Middle frontal gyrus (tissue), 1 donor: ENCODE data around the gene ATP2C2.

ENCODE experiments used
- DNase-seq: peaks from one replicate; pipeline ENCODE4 v3.0.0-alpha.2; 2015; ENCODE audit warnings: low spot score; ENCODE audit errors: extremely low spot score

The ATP2C2 gene

DNA sequence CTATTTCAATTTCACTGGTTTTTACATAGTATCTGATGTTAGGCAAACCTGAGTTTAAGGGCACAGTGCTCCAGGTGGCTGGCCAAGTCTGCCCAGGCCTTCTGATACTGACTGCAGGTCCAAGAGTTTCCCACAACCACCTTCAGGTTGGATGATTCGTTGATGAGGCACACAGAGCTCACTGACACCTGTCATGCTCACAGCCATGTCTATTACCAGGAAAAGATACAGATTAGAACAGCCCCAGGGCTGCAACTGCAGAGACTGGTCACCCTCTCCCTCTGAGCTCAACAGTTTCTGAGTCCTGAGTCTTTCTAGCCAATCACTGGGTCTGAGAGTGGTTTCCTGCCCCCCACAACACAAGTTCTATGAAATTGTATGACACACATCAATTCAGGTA, 98.9 kb downstream of the ATP2C2 start:
- no peak for DNase-seq

DNA sequence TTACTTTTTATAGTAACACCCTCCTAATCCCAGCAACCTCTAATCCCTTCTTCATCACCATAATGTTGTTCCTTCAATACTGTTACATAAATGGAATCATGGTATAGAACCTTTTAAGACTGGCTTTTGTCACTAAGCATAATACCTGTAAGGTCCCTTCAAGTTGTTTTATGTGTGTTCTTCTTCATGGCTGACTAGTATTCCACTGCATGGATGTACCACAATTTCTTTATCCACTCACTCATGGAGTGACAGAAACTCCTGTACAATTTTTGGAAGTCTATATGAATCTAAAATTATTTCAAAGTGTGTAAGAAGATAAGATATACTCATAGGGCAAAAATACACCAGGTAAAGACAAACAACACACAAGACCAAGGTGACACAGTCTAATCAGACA, 99.4 kb downstream of the ATP2C2 start:
- DNase-seq = no peak

DNA sequence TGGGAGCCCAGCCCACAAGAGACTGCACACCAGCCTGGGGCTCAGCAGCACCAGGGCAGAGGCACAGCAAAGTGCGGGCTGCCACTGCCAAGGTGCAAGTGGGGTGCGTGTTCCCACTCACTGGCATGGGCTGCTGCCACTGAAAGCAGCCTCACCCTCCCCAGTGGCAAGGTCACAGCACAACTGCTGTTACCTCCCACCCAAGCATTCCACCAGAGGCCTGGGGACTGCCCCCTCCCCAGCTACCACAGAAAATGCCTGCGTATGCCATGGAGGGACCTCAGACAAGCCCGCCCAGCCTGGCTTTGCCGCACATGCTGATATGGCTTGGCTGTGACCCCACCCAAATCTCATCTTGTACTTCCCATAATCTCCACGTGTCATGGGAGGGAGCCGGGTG, 103.0 kb downstream of the ATP2C2 start:
- no peak for DNase-seq

DNA sequence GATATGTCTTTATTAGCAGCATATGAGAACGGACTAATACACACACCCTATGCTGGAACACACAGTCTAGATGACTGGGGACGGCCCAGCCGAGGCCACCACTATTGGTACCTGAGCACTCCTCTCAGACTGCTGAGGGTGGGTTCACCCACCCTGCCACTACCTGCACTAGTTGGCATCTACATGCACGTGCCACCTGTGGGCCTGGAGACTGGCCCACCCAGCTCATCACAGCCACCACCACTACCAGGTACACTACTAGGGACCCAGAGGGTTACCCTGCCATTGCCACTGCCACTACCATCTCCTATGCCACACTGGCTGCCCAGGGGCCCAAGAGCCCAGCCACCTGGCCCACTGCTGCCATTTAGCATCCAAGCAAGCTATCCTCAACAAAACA, 103.6 kb downstream of the ATP2C2 start:
- DNase-seq = no peak

DNA sequence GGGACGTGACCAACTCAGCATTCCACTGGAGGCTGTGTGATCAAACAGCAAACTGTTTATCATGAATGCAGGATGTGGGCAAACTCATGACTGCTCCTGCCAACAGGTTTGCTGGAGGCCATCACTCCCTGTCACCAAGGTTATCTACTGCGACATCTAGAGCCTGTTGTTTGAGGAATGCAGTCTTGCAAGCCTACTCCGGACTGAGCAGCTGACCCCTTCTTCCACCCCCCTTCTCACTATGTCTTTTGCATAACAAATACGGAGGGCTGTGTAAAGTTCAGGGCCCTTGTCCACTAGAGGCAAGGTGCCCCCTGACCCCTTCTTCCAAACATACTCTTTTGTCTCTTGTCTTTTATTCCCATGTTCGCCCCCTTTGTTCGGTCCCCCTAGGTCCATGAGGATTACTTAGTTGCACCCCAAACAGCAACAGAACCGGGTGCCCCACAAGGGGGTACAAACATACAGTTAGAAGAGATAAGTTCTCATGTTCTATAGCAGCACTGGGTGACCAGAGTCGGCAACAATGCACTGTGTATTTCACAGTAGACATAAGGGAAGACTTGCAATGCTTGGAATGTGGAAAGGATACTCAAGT, 107.4 kb downstream of the ATP2C2 start:
- DNase-seq = no peak

DNA sequence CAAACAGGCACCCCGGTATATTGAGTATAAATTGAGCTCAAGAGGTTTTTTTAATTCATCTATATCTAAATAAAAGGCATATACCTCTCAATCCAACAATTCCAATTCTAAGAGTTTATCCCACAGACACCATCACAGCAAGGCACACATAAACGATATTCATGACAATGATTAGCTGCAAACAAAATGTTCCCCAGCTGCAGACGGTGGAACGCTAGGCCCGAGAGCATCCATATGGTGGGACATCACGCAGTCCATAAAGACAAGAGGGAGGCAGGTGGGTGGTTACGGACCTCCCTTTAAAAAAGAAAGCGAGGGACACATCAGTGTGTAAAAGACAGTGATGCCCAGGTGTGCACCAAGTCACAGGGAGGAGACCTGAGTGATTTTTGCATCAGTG, 108.1 kb downstream of the ATP2C2 start:
- no peak for DNase-seq

DNA sequence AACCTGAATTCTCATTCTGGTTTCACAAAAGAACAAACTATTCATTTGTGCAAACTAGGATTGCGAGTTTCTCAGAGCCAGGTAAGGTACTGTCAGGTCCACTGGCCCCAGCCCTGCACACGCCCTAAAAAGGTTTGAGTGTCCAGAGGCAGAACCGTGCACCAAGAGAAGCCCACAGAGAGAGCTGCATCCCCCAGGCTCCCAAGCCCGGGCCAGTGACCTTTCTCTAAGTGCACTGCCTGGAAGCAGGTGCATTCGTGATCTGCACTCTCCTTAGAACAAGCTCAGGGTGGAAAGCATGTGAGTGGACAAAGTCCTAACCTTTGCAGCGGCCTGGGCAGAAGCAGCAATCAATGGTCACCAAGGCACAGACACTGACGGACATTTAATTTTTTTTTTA, 109.3 kb downstream of the ATP2C2 start:
- DNase-seq = no peak

DNA sequence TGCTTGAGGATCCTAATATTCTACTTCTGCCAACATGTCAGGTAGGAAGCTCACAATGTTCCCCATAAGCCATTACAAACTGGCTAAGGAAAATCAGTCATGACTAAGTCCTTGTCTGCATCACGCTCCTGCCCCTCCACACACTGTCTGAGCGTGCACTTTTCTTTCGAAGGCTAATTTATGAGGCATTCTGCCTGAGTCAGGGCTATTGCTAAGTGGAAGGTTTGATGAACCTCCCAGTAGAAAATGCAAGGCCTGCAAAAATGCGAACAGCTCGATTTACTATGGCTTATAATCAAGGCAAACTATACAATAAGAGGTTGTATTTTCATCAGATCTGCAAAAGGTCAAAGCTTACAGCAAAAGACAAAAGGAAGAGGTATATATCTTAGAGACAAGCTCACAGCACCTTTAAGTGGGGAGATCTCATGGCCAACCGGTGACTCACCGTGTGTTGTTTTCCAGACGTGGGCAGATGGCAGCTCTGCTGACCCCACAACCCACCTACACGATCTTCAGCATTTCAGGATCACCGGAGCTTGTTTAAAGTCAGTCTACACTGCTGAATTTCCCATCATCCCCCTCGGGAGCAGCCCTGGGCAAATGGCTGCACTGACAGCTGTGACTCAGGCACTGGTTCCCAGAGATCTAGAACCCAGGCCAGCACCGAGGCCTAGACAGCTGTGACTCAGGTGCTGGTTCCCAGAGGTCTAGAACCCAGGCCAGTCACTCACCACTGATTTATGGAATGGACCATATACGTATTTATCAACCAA, 110.0 kb downstream of the ATP2C2 start:
- no peak for DNase-seq

DNA sequence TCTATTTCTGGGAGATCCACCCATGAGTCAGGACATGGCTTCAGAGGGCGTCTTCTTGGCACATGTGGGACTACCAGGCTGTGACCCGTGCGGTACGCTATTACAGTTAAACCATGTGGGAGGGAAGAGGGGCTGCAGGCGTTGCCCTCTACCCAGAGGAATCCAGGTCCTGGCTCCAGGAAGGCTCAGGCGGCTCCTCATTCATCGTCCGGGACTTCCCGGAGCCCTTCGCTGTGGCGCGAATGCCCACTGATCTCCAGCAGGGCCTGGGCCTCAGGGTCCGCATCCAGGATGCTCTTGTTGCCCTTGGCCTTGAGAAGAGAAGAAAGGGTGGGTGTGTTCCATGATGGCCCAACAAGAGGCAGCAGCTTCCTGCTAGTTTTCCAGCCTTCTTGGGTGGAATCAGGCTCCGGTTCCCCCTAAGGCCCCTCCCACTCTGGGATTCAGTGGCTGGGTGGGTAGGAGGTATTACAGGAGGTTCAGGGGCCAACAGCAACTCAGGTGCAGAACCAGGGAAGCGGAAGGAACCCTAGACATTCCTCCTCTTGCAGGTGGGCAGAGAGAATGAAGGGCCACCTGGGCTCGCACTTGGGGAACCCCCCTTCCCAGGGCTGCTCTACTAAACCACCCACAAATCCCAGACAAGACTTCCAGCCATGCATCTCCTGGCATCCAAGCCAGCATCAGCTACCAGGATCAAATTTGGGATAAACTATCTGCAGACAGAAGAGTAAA, 111.5 kb downstream of the ATP2C2 start:
- DNase-seq = no peak

DNA sequence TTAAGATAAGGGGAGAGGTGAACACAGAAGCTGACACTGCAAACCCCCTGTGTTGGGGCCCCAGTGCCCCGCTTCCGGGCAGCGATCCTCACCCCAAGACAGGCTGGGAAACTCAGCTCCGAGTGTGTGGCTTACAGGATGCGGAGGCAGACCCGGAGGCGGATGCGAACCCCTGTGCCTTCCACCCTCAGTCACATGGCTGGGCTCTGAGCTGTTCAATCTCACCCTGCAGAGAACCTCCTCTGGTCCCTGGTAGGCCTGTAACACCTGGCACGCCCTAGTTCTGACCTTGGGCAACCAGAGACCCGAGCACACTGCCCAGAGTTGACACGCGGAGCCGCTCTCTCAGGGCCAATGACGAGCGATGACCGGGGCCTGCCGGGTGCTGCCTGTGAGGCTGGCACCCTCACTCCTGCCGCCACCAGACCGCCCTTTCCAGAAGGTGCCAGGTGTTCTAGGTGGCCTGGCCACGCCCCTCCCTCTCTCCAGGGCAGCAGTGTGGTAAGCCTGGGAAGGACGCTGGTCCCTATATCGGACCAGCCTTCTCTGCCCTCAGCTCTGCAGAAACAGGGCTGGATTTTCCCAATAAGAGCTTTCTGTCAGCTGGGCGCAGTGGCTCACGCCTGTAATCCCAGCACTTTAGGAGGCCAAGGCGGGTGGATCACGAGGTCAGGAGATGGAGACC, 112.9 kb downstream of the ATP2C2 start:
- no peak for DNase-seq

DNA sequence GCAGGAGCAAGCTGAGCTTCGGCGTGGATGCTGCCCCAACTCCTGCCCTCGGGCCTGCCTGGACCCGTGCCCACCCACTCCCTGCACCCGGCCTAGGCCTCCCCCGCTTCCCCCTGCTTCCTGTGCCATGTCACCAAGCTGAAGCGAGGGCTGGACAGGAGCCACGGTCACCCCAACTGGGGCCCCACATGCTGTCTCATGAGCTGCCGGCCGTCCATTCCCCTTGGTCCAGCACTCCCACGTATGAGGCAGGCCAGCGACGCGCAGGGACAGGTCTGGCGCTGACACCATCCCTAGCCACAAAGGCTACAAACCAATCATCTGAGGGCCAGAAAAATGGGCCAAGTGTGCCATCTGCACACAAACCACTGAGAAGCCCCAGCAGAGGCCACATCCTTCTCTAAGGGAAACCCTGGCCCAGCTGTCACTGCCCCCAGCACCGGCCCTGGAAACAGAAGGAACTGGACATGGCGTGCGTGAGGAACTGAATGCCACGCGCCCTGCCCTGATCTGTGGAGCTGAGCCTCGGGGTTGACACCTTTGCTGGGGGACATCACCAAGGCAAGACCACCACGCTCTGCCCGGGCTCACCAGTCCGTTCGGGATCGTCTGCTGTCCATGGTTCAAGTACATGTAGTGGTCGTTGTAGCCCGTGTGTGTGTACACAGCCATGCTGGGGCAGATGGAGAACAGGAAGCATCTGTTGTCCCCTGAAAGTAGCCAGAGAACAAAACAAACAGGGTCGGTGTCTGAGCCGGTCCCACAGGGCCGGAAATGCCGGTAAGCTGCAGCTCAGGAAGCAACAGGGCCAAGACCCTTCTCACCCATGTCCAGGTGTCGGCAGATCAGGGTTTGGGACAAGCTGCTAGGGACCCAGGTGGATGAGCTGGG, 113.9 kb downstream of the ATP2C2 start:
- DNase-seq = no peak

DNA sequence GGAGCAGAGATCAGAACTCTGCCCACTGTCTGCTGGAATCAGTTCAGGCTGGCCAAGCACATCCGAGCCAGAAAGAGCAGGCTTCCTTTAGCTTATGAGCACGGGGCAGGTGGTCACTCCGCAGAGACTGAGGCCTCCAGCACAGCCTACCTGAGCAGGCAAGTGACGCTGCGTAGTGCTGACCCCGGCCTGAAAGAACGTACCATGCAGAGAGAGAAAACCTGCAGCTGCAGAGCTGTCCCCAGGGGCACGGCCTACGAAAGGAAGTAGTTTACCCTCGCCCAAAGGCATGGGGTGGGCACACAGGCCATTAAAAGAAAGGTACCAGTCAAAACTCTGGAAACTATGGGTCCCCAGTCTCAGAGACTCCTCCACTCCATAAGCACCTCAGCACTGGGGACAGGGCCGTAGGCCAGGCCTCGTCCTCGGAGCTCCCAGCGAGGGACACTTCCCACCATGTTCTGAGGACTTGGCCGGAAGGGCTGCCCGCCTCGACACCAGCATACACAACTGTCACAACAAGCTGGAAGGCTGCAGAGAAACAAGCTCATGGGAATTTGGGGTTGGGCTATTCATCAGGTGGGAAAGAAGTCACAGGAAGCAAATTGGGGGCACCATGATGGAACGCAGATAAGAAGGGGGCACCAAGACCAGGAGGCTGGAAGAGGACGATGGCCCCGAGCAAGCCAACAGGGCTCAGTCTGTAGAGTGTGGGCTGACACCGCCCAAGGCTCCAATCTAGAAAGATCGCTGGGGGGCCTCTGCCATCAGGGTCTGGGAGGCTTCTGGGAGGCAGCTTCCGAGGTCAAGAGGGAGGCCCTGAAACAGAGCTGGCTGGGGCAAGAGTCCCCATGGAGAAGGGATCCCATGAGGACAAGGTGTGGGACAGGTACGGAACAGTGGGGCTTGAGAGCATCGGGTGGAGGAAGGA, 114.9 kb downstream of the ATP2C2 start:
- no peak for DNase-seq

DNA sequence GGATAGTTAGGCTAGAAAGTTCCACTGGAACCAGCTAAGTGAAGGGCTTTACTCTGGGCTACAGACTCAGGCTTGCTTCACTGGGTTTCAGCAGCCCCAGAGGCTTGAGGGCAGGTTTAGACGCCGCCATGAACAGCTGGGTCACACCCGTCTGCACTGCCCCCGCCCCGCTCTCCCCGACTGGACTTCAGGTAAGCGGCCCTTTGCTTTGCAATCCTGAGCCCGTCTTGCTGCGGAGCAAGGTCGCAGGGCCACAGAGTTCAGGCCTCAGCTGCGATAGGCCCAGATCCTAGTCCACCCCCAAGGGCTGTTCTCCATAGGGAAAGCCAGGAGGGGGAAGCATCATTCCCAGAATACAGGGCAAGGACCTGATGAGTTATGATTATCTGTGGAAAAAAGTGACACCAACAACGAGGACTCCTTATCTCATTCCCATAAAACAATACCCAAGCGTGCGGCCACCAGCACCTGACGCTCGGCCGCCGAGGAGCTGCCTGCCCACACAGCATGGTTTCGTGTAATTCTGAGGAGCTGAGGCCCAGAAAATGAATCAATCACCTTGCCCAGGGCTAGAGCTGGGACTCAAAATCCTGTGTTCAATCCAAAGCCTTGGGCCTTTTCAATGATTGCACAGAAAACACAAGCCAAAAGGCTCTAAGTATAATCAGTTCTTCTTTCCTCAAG, 115.7 kb downstream of the ATP2C2 start:
- no peak for DNase-seq

DNA sequence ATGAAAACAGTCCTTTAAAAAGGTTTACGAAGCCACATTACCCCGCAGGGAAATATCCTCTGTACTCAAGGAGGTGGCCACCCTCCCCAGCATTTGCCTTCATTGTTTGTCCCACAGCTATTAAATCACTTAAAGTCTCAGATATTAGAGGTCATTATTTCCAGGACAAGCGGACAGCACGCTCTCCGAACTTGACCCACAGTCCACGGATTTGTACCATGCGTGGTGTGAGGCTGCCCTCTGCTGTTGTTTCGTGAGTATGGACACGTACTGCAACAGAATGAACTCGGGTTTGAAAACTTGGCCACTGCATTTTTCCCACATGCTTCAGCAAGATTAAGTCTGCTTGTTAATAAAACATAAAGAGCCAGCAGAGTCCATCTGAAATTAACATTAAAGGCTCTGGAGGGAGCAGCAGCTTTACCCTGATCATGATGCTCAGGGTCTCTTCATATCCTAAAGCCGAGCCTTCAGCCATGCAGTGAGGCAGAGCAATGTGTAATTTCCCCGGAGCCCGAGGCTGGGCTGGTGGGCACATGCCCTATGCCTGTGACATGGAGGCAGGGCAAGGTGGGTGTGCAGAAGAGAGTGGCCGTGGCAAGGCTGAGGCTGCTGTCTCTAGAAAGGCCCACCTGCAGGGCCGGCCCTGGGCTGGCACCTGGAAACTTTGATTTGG, 116.4 kb downstream of the ATP2C2 start:
- DNase-seq = peak; percentile 71

DNA sequence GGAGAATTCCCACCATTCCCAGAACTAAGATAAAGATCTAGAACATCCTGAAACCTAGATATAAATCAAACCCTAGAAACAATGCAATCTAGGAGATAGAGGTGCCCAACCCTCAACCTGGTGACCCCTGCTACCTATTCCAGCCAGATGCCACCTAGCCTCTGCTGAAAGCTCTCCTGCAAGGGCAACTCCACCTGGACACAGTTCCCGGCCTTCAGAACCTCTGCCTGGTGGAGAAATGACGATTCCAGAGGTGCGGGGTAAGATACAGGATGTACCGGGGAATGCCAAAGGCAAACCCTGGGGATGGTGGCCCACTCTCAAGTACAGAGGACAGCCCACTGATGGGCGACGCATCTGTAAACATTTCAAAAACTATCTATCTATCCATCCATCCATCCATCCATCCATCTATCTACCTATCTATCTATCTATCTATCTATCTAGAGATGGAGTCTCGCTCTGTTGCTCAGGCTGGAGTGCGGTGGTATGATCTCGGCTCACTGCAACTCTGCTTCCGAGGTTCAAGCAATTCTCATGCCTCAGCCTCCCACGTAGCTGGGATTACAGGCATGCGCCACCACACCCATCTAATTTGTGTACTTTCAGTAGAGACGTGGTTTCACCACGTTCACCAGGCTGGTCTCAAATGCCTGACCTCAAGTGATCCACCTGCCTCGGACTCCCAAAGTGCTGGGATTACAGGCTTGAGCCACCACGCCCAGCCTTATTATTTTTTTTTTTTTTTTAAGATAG, 117.1 kb downstream of the ATP2C2 start:
- no peak for DNase-seq

DNA sequence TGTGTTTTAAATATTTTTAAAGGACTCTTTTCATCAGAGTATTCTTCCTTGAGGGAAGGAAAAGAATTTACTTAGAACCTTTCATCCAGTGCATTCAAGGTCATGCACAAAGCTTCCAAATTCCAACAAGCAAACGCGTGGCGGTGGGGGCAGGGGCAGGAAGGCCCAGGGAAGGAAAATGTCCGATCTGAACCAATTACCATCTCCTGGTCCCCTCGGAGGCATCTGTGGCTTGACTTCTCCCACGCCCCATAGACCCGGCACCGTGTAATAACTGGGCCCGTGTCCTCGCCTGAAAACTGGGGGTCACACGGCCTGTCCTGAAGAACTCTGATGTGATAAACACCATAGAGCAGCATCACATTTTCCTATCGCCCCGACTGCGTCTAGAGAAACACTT, 117.8 kb downstream of the ATP2C2 start:
- no peak for DNase-seq

DNA sequence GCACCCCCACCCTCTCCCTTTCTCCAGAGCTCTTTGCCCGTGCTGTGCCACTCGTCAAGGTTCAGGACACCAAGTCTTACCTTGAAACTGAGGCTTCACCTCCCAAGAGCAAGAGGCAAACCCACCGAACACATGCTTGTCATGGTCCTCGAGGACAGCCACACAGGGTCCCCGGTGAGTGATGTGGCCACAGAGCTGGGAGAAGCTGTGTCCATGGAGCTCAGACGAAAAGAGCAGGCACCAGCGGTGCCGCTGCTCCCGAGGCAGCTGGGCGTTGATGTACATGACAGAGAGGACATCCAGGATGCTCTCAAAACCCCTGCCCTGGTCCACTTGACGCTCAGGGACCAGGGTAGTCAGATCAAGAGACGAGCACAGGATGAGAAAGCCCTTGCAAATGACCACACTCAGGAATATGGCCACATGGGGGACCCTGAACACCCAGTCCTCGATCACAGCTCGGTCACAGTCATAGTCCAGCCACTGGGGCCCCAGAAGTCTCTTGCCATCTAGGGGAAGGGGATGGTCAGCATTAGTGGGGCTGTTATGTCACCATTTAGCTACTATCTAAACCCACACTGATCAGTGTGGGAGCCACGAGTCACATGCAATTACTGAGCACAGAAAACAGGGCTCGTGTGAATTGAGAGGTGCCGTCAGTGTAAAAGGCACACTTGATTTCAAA, 118.4 kb downstream of the ATP2C2 start:
- no peak for DNase-seq
